Stimulated activated CD4-positive, alpha-beta T cell treated with anti-CD3 and anti-CD28 coated beads, Interleukin-4, amount 100 ng/mL, for 1 hour (primary cell): ENCODE data around the gene ADGRB3.

Source experiments
- DNase-seq: peaks from one replicate; pipeline ENCODE4 v3.0.0-alpha.2; 2020

ADGRB3 gene

GRCh38 chr6:69138893-69139494 lies 503.9 kb downstream of the ADGRB3 start:
- DNase-seq = no peak

- DNase-seq = no peak
These were observed 510.0 kb downstream of the ADGRB3 start for GRCh38 chr6:69145062-69145461.

- DNase-seq = no peak
These were observed 511.3 kb downstream of the ADGRB3 start for GRCh38 chr6:69146385-69146784.

- no peak for DNase-seq
These were observed 520.4 kb downstream of the ADGRB3 start for GRCh38 chr6:69155467-69155866.

GRCh38 chr6:69162811-69163210 lies 527.7 kb downstream of the ADGRB3 start:
- no peak for DNase-seq

DNA sequence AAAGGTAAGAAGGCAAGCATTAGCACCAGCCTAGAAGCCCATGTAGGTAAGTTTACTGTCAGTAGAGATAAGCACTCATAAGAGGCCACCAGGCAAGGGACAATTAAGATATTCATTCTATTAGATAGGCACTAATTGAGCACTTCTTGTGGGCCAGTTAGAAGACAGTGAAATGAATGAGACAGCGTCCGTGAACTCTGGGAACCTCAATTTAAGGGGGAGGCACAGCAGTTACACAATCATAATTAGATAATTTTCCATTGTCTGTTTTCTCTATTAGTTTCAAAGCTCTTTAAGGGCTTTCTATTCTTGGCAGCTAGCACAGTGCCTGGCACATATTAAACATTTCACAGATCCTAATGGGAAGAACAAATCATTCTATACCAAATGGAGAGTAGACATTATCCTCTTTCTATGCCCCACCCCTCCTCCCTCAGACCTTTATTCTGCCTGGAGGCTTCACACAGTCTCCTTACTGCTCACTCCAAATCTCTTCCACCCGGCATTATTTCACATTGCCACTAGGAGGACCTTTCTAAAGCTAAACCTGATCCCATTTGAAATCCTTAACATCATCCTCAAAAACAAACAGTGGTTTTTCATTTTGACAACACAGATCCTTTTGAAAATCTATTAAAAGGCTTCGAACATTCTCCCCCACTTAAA lies 529.6 kb downstream of the ADGRB3 start:
- no peak for DNase-seq

- no peak for DNase-seq
These were observed 544.6 kb downstream of the ADGRB3 start for GRCh38 chr6:69179681-69180080.

DNA sequence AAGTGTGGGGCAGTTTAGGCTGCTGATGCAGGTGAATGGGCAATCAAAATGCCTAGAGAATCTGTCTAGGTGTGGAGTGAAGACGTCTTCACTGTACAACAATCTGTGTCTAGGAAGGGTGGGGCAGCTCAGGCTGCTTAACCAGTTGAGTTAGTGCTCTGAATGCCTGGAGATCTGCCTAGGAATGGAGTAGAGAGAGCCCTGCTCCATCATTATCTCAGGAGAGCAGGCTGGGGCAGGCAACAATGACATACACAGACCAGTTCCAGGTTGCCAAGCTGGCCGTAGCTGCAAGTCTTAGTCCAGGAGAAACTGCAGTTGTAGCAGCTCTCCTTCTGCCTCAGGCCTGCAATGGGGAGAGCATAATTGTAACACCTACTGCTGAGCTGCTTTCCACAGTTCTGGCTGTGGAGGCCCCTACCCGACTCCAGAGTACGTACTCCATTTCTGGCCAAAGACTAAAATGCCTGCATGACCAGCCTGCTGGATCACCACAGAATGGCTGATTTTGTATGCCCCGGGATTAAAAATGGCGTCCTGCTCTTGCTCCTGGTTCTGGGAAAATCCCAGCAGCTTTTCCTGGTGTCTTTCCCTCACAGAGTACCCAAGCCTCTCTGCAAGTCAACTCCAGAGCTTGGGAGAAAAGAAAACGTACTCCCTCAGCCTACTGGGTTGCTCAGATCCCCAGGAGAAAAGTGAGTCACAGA lies 545.4 kb downstream of the ADGRB3 start:
- no peak for DNase-seq

DNA sequence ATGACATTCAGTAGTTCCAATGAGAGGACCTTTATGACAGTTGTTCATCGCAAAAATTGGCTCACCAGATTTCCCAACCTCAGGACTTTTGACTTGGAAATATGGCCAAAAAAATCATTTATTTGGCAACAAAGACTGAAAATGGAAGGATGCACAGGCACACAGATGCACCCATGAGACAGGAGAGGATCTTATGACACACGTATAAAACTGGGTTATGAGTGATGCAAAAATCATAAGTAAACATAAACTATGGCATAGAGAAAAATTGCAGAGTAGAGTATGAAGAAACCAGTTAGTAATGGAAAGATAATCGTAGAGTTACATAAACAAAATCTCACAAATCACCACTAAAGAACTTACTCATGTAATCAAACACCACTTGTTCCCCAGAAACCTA lies 546.9 kb downstream of the ADGRB3 start:
- no peak for DNase-seq

DNA sequence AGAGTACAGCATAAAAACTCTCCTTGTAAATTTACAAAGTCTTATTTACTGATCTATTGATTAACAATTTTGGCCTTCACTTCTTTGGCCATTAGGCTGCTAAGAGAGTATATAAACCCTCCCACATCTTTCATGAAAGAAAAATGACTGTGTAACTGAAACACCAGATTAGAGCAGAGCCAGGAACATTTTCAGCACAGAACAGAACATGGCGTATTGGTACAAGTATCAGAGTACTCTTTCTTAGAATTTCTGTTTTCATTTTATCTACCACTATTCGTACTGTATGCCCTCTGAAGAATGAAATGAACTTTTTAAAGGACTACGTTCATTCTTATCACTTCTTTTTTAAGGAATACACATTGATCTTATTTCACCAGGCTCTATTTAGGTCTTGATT lies 550.2 kb downstream of the ADGRB3 start:
- DNase-seq = no peak

DNA sequence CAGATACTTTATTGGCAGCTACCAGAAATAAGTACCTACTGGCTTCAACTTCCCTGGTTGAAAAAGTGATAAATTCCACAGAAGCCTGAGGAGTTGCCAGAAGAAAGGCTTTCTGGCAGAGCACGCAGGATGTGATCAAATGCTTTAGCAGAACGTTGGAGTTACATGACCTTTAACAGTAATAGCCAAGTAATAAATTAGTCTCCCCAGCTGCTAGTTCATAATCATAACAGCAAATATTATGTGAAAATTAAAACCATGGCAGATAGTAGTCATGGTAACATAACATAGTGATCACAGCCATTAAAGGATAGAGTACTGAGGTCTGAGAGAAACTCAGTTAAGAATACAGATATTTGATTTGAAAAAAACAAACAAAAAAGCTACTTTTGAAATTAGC lies 567.7 kb downstream of the ADGRB3 start:
- no peak for DNase-seq

- no peak for DNase-seq
These were observed 581.0 kb downstream of the ADGRB3 start for GRCh38 chr6:69216127-69216526.

DNA sequence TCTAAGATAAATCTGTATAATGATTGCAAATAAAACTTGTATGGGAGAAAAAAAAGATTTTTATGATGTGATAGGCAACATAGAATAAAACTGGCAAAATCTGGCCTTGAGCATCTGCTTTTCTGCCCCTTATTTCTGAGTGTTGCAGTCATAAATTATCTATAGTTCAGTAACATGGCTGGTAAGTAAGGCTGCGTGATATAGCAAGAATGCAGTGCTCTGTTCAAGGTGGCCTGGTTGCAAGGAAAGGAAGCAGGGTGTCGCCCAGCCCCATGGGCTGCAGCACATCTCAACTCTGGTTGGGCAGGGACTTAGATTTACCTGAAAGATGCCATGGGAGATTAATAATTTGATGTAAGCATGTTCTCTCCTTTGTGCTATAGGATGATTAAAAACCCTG lies 582.3 kb downstream of the ADGRB3 start:
- no peak for DNase-seq

- no peak for DNase-seq
These were observed 585.3 kb downstream of the ADGRB3 start for GRCh38 chr6:69220375-69220774.

DNA sequence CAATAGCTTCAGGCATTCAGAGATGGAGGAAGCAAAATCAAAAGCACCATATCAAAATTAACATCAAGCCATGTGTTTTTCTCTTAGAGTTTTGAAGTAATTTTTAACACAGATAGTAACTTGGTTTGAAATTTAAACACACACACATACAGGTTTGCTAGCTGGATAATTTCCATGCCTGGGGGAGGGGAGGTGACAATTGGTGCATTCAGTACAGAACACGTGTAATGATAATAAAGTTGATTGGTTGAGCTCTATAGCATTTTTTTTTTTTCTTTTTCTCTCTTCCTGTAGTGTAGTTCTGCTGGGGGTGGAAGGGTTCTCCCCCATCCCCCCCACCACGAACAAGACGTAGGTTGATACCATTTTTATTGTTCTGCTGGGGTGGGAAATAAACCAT lies 596.9 kb downstream of the ADGRB3 start:
- DNase-seq = no peak

DNA sequence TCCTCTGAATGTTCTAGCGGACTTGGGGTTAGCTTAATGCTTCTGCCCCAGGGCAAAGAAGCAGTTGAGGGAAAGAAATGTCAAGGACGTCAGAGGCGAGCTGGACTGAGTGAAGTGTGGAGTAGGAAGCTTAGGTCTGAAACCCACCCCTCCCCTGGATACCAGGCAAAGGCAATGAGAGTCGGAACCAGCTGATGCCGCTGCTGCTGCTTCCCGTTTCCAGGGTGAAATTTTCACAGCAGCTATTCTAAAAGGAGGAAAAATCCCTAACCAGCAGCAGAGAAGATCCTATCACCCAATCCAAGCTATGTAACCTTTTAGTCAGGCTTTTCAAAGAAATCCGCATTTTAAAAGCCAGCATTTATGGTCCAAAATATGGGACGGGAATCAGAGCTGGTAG lies 597.4 kb downstream of the ADGRB3 start:
- DNase-seq = no peak

GRCh38 chr6:69232911-69233448 lies 597.9 kb downstream of the ADGRB3 start:
- DNase-seq = peak; percentile 31

GRCh38 chr6:69238067-69238466 lies 603.0 kb downstream of the ADGRB3 start:
- no peak for DNase-seq

DNA sequence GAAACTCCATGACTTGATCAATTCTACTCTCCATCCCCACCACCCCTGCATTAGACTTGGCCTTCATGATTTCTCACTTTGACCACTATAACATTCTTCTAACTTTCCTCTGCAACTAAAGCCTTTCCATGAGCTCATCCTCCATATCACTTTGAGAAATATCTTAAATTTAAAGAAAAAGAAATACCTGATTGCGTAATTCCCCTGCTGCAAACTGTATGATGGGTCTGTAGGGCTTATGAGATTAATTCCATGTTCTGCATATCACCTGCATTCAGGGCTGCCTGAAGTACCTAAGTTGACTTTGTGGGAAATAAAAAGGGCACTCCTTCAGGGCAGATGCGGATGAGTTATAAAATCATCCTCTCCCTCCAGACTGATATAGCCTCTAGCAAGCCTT lies 611.9 kb downstream of the ADGRB3 start:
- no peak for DNase-seq

GRCh38 chr6:69261010-69261409 lies 625.9 kb downstream of the ADGRB3 start:
- no peak for DNase-seq

DNA sequence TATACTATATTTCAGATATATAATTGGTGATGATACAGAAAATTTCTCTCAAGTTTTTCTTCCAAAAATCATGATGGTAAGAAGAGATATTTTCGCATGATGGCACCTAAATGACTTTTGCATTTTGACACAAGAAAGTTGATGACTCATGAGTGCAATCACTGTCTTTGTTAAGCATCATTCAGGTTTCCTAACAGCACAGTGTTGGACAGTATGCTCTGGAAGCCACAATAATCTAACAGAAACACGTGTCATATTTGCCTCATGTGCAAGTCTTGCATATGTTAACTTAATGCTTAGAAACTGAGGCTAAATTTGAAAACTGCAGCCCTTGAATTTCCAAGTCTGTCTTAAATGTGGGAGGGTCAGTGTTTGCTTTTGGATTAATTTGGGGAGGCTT lies 628.2 kb downstream of the ADGRB3 start:
- no peak for DNase-seq

DNA sequence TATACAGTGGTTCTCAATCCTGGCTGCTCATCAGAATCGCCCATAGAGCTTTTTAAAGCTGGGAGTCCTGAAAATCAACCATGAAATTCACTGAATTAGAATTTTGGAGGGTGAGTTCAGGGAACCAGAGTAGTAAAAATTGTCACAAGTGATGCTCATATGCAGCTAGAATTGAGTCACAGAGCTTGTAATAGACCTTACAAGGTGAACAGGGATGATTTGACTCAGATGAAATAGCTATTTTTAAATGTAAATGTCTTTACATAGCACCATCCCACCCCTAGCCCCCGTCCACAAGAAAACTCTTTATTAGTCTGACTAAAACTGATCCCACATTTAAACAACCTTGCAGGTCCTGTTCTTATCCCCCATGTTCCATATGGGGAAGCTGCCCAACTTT lies 630.0 kb downstream of the ADGRB3 start:
- no peak for DNase-seq

DNA sequence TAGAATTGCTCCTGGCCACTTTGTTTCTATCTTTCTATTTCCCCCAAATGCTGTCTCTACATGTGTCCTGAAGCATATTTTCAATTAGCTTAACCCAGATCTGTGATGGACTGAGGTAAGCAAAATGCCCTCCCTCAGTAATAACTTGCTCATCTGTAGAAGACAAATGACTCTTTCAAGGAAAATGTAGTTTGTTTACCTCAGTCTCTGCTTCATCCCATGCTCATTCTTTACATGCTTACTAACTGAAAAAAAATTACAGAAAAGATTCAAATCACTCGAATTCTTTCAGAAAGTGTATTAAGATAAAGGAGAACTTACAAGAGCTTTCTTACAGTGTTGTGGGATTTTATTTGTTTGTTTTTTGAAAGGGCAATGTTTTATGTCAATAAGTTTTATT lies 630.6 kb downstream of the ADGRB3 start:
- DNase-seq = no peak

GRCh38 chr6:69276204-69276603 lies 641.1 kb downstream of the ADGRB3 start:
- DNase-seq = no peak
